ENCODE results near the gene COQ2.

The COQ2 gene

DNA sequence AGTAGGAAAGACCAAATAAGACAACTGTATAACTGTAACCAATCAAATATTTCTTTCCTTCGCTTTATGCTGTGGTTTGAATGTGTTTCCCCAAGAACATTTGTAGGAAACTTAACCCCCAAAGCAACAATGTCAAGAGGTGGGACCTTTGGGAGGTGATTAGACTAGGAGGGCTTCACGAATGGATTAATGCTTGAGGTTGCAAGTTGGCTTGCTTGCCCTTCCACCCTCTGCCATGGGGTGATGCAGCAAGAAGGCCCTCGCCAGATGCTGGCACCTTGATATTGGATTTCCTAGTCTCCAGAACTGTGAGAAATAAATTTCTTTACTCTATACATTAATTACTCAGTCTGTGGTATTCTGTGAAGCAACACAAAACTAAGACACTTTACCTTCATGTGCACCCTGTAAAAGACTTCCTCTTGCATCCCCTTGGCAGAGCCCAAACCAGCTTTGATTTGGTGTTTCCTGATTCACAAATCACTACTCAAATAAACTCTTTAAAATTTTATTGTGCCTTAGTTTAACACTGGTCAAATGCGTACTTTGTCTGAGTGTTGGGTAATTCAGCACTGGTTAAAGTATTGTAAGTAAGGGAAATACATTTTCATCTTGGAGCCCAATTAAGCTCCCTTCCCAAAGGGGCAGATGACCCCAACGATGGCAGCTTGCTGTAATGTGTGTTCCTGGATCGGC lies 59.9 kb downstream of the COQ2 start:
- no peak for FAIRE-seq
- no peak for TF ChIP-seq POLR2A (IDR thresholded peaks at IDR 0.05; ENCODE audit: low read depth, low read length)

DNA sequence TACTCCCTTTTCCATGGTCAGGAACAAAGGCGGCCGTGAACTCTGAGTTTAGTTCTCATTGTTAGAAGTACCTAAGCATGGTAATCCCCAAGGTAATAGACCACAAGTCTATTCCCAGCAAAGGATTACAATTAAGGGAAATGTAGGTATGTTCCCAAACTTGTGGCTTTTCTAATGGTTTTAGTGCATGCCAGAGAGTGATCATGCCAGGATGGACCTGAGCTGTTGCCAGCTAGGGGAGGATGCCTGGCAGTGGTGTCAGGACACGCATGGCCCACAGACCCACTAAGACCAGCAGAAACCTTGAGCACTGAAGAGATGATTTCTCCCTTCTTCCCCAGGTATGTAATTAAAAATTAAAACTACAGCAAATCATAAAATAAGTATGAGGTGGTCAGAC lies 60.8 kb downstream of the COQ2 start:
- no peak for FAIRE-seq
- TF ChIP-seq POLR2A (IDR thresholded peaks at IDR 0.05; ENCODE audit: low read depth, low read length) = no peak

More for the DNA sequence above, 59.9 kb downstream of the COQ2 start:
- no peak for DNase-seq (ENCODE audit: insufficient read length, low spot score)

DNA sequence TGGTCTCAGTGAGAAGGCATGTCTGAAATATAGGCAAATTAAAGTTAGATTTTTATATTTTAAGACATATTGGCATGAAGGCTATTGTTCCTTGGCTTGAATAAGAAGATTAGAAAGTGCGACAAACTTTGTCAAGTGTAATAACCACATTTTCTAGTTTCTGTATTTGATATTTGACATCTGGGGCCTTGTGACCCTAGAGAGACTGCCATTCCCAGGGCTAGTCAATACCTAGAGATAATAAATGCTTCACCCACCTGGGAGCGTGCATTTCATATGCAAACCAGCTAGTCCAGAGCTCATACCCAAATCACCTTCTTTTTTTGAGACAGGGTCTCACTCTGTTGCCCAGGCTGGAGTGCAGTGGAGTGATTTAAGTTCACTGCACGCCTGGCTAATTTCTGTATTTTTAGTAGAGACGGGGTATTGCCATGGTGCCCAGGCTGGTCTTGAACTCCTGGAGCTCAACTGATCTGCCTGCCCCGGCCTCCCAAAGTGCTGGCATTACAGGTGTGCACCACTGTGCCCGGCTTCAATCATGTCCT lies 62.6 kb downstream of the COQ2 start:
- TF ChIP-seq POLR2A (IDR thresholded peaks at IDR 0.05; ENCODE audit: low read depth, low read length) = no peak
- FAIRE-seq = no peak

More for the DNA sequence above, 60.8 kb downstream of the COQ2 start:
- no peak for DNase-seq (ENCODE audit: insufficient read length, low spot score)

DNA sequence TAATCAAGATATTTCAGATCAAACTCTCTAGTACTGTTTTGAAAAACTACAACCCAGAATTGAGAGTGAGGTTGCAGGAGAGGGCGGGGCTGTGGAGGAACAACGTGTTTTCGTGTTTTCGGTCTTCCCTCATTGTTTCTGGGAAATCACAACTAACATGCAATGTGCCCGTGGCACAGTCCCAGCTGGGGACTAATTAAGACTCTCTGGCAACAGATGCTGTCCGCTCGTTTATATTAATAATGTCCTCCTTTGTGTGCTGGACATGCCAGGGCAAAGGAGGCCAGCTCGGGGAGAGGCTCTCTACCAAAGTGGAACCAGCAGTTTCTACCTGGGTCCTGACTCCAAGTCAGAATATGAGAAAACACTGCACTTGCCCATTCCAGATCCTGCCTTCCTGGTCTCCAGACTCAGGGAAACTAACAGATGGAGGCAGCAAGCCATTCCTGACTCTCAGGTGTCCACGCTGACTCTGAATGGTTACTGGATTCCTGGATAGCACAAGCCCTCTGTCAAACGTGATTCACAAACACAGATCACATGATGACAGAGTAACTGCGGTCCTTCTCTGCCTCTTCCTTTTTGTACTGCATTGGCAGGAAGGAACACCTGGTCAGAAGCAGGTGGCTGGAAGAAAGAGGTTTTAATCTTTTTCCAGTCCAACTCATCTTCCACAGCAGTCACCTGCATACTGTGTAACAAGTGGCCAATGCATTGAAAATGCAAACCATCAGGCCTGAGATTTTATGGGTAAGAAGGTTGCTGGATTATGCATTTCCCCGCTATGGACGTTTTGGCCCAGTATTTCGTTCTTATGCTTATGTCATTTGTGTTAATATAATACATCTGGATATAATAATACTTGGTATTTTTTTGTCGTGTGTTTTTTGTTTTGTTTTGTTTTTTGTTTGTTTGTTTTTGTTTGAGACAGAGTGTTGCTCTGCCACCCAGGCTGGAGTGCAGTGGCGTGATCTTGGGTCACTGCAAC lies 65.0 kb downstream of the COQ2 start:
- FAIRE-seq = no peak
- DNase-seq (ENCODE audit: insufficient read length, low spot score) = no peak

More for the DNA sequence above, 62.6 kb downstream of the COQ2 start:
- DNase-seq (ENCODE audit: insufficient read length, low spot score) = no peak

DNA sequence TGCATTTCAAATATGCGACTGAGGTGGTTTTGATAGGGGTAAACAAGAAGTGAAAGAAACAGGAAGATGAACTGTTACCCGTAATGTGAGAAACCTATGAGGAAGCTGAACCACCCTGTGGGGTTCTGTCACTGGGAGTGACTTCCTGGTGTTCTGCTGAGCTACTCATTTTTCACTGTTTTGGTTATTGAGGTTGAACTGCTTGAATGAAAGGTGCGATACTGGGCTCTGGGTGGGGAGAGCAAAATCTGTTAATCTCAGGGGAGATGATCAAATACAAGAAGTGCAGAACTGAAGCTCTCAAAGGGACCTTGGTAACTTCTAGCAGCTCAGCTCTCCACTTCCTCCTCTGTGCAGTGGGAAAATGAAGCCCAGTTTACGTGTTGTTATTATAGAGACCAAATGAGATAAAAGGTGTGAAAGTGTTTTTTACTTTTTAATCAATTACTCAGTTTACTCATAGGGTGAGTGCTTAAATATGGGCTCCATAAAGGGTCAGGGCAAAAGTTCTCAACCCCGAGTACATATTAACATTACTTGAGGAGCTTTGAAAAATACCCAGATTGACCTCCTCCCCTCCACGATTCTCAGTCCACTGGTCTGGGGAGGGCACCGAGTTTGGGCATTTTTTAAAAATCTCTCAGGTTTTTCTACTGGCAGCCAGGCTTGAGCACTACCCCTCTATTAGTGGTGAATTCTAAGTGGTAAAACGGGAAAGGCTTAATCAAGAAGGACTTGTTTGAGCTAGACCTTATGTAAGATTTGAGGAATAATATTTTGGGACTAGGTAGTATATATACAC lies 66.7 kb downstream of the COQ2 start:
- TF ChIP-seq POLR2A (IDR thresholded peaks at IDR 0.05; ENCODE audit: low read depth, low read length) = no peak
- DNase-seq (ENCODE audit: insufficient read length, low spot score) = no peak
- no peak for FAIRE-seq

More for the DNA sequence above, 65.0 kb downstream of the COQ2 start:
- no peak for TF ChIP-seq POLR2A (IDR thresholded peaks at IDR 0.05; ENCODE audit: low read depth, low read length)

DNA sequence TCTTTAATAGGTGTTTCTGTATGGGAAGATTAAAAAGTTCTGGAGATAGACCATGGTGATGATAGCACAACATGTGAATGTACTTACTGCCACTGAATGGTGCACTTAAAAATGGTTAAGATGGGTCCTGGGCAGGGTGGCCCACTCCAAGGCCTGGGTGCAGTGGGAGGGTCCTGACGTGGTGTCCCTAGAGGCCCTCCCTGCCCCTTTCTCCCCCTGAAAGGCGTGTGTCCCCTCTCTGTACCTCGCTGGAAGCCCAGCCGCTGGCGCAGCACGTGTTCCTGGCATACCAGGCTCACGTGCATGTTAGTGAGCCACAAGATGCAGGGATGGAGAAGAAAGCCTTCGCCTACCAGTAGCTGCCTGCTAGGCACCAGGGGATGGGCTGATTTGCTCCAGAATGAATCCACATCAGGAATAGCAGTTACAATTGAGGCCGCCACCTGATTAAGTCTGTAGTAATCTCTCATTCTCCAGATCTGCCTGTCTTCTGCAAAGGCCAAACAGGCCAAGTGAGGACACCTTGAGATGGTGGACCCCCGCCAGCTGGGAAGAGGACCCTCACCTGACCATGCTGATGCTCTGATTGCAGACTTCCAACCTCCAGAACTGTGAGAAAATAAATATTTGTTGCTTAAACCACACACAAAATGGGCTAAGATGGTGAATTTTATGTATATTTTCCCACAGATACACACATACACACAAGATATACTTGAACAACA lies 67.5 kb downstream of the COQ2 start:
- DNase-seq (ENCODE audit: insufficient read length, low spot score) (no peak), FAIRE-seq (no peak)
- no peak for TF ChIP-seq POLR2A (IDR thresholded peaks at IDR 0.05; ENCODE audit: low read depth, low read length)

DNA sequence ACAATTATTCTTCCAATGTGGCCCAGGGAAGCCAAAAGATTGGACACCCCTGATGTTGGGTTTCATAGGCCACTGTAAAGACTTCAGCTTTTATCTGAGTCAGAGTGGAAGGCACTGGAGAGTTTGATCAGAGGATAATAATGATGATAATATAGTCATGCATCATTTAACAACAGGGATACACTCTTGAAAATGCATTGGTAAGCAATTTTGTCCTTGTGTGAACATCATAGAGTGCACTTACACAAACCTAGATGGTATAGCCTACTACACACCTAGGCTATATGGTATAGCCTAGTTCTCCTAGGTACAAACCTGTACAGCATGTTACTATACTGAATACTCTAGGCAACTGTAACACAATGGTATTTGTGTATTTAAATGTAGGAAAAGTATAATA lies 70.5 kb downstream of the COQ2 start:
- DNase-seq (ENCODE audit: insufficient read length, low spot score) (no peak), FAIRE-seq (no peak)
- no peak for TF ChIP-seq POLR2A (IDR thresholded peaks at IDR 0.05; ENCODE audit: low read depth, low read length)
